ENCODE data around the gene STMND1. TPM values are rescaled to one million over a fixed set of nuclear protein-coding genes. Genes with fewer than 3 reads are reported as not detected.

The STMND1 gene
- total RNA-seq, 1 experiment from 2014 or later, result not detected

DNA sequence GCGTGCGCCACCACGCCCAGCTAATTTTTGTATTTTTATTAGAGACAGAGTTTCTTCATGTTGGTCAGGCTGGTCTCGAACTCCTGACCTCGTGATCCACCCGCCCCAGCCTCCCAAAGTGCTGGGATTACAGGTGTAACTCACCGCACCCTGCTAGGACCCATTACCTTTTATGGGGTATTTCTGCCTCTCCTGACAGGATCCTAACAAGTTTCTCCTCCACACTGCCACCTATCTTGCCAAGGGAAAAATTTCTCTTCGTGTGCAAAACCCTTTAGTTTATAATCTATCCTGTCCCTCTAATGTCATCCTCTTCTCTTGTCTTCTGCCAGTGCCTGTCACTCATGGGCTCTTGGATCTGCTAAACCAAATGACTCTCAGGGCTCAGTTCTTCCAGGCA, 1.9 kb downstream of the STMND1 start:
- TF ChIP-seq, protein P1, sequence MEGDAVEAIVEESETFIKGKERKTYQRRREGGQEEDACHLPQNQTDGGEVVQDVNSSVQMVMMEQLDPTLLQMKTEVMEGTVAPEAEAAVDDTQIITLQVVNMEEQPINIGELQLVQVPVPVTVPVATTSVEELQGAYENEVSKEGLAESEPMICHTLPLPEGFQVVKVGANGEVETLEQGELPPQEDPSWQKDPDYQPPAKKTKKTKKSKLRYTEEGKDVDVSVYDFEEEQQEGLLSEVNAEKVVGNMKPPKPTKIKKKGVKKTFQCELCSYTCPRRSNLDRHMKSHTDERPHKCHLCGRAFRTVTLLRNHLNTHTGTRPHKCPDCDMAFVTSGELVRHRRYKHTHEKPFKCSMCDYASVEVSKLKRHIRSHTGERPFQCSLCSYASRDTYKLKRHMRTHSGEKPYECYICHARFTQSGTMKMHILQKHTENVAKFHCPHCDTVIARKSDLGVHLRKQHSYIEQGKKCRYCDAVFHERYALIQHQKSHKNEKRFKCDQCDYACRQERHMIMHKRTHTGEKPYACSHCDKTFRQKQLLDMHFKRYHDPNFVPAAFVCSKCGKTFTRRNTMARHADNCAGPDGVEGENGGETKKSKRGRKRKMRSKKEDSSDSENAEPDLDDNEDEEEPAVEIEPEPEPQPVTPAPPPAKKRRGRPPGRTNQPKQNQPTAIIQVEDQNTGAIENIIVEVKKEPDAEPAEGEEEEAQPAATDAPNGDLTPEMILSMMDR (conservative IDR thresholded peaks at IDR 0.05), result peak; percentile 51; the same call in 2 of the 3 replicates
- no peak overlapping the region for H3K23ac ChIP-seq (ENCODE audit: insufficient read length, low read depth, low read length)
- peaks cover 55% of the 10 kb centered on the region for H3K27me3 Mint-ChIP-seq (ENCODE audit: low read depth)
- H3K4me2 ChIP-seq (ENCODE audit: insufficient read depth, insufficient read length, low read length), result no peak overlapping the region
- H2BK12ac ChIP-seq (ENCODE audit: insufficient read length, low read depth, low read length), result no peak overlapping the region
- H3T11ph ChIP-seq (ENCODE audit: low read length), result no peak overlapping the region
- H3K4ac ChIP-seq (ENCODE audit: low read depth, low read length), result no peak overlapping the region
- H3K27me3 ChIP-seq (ENCODE audit: insufficient read depth, low read length), result peaks cover 15% of the 10 kb centered on the region; the same call in 1 of the 2 replicates
- H3K9me3 ChIP-seq (ENCODE audit: control insufficient read depth, low read depth, low read length), result no peaks in the 10 kb centered on the region
- no peak overlapping the region for H3K18ac ChIP-seq (ENCODE audit: insufficient read length, low read depth, low read length)
- no peak overlapping the region for H4K91ac ChIP-seq (ENCODE audit: insufficient read length, low read depth, low read length)
- no peak overlapping the region for H4K5ac ChIP-seq (ENCODE audit: insufficient read length, low read depth, low read length)
- no peak overlapping the region for H2AK5ac ChIP-seq (ENCODE audit: insufficient read length, low read length)
- no peak overlapping the region for H3K56ac ChIP-seq (ENCODE audit: insufficient read length, low read depth, low read length)
- no peak for DNase-seq
- H2BK20ac ChIP-seq (ENCODE audit: low read depth, low read length, poor library complexity, severe bottlenecking), result no peak overlapping the region
- H3K14ac ChIP-seq (ENCODE audit: insufficient read depth, low read length), result no peak overlapping the region
- H3K79me1 ChIP-seq (ENCODE audit: insufficient read depth, low read depth, low read length, poor library complexity, severe bottlenecking), result no peaks in the 10 kb centered on the region
- no peaks in the 10 kb centered on the region for H3K79me2 ChIP-seq (ENCODE audit: insufficient read depth, low read length)
- no peak overlapping the region for H3K9ac ChIP-seq (ENCODE audit: extremely low read depth, insufficient read length, low read length)
- H3K4me1 ChIP-seq (ENCODE audit: insufficient read depth, low read length), result no peaks in the 10 kb centered on the region
- H2BK15ac ChIP-seq (ENCODE audit: low read depth, low read length), result no peak overlapping the region
- peaks cover 12 to 15% of the 10 kb centered on the region in 2 experiments for H3K4me1 Mint-ChIP-seq
- H3K27ac ChIP-seq (ENCODE audit: insufficient read length, low read depth, low read length), result no peak overlapping the region
- no peak overlapping the region for H2BK5ac ChIP-seq (ENCODE audit: insufficient read length, low read length)
- H2AFZ ChIP-seq (ENCODE audit: low read length), result no peak overlapping the region
- no peak overlapping the region for H3K4me3 Mint-ChIP-seq
- no peaks in the 10 kb centered on the region for H4K20me1 ChIP-seq (ENCODE audit: control insufficient read depth, insufficient read depth, insufficient read length)
- peaks cover 7% of the 10 kb centered on the region for H3K23me2 ChIP-seq (ENCODE audit: insufficient read length, low read depth, low read length, poor library complexity, severe bottlenecking)
- H2BK120ac ChIP-seq (ENCODE audit: low read depth, low read length, poor library complexity, severe bottlenecking), result no peak overlapping the region
- no peaks in the 10 kb centered on the region; a peak in 1 of 5 replicates for H3K9me3 Mint-ChIP-seq
- H3K36me3 Mint-ChIP-seq (ENCODE audit: insufficient read depth in 1 of 3, low read depth in 3 of 3), result no peaks in the 10 kb centered on the region
- H4K8ac ChIP-seq (replicated peaks; ENCODE audit: insufficient read length, low read depth, low read length), result no peak overlapping the region
- WGBS (ENCODE audit: extremely low coverage, insufficient read length, low lambda C conversion rate), result no CpG with 5 or more reads among the region's 8 CpGs
- H3K27ac Mint-ChIP-seq, result no peak overlapping the region
